ENCODE measurements around the gene FAU. TPM values are rescaled to one million over a fixed set of nuclear protein-coding genes. Genes with fewer than 3 reads are reported as not detected.

The FAU gene
- total RNA-seq, 6 donors from 2014 or later = 405 to 1,014 (median 590) TPM

GRCh38 chr11:65117206-65118096, 4.5 kb downstream of the FAU start, which contains the start of gene ZNHIT2:
Gene ZNHIT2 (minus strand): TSS chr11:65117701. CDS start chr11:65117653, 48 bp downstream.
- Histone ChIP-seq H3K27ac (peak within 1 kb of the TSS; percentile 86 to 89 (median 88)), H3K27me3 (no peaks in the 10 kb centered on the region), H3K4me3 (peak within 1 kb of the TSS; percentile 71 to 99 (median 83)), H3K4me1 (peaks cover 37 to 69% (median 40%) of the 10 kb centered on the region in 4 donors), H3K9me3 (no peaks in the 10 kb centered on the region), H3K36me3 (peaks cover 9 to 42% (median 29%) of the 10 kb centered on the region in 4 donors)
- DNase-seq (peak; percentile 97 to 99), ATAC-seq (ENCODE audit: low FRiP score in 2 of 2) (peak; percentile 93 to 95)
- TF ChIP-seq EP300 (IDR thresholded peaks at IDR 0.05) (no peak), CTCF (IDR thresholded peaks at IDR 0.05) (peak; percentile 82 to 98 (median 96)), POLR2A (IDR thresholded peaks at IDR 0.05) (peak in 3 of 4 donors; percentile 13 to 83 (median 63)), POLR2AphosphoS5 (IDR thresholded peaks at IDR 0.05) (peak; percentile 77 to 86)
- WGBS, 2 donors = 0 to 1% methylated on average over 20 to 44 of the region's 89 CpGs

DNA sequence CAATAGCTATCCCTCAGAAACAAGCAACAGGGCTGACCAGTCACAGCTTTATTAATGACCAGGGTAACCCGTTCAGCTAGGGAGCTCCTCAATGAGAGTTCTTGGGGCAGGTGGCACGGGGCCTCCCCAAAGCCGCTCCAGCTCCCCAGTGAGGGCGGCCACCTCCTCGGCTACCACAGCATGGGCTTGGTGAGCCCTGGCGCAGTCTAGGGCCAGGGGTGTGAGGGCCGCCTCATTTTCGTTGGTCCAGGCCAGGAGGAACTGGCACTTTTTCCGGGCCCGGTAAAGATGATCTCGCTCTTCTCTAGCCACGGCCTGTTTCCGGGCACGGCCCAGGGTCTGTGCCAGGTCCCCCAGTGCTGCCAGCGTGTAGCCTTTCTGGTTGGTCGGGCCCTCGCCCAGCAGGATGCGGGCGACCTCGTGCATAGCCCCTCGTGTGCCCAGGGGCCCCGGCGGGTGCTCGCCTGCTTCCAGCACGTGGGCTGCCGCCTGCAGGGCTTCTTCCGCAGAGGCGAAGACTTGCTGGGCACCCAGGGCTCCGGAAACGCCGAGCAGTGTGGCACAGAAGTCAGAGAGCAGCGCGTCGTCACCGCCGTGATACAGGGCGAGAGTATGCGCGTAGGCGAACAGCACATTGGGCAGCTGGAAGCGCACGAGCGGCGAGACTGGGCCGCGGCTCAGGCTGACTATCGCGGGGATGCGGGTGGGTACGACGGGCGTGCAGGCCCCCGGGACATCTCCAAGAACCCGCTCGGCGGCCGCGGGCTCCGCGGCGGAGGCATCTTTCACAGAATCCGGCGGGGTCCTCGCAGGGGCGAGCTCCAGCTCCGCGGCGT, 5.3 kb downstream of the FAU start:
- peak; percentile 47 to 91 for DNase-seq
- H3K9me3 ChIP-seq = no peaks in the 10 kb centered on the region
- H3K36me3 ChIP-seq = peaks cover 9 to 42% (median 29%) of the 10 kb centered on the region in 4 donors
- H3K27me3 ChIP-seq = no peaks in the 10 kb centered on the region
- H3K4me3 ChIP-seq = peak overlapping the region; percentile 71 to 99 (median 83)
- TF ChIP-seq POLR2A (IDR thresholded peaks at IDR 0.05) (no peak), CTCF (IDR thresholded peaks at IDR 0.05) (peak in 1 of 6 experiments; percentile 4)
- ATAC-seq (ENCODE audit: low FRiP score in 2 of 2) = peak in 1 of 2 donors; percentile 4
- H3K4me1 ChIP-seq = peaks cover 43 to 77% (median 48%) of the 10 kb centered on the region in 4 donors
- WGBS, 2 donors = 15 to 35% methylated on average over 34 to 38 of the region's 68 CpGs
- peak overlapping the region; percentile 86 to 89 (median 88) for H3K27ac ChIP-seq

DNA sequence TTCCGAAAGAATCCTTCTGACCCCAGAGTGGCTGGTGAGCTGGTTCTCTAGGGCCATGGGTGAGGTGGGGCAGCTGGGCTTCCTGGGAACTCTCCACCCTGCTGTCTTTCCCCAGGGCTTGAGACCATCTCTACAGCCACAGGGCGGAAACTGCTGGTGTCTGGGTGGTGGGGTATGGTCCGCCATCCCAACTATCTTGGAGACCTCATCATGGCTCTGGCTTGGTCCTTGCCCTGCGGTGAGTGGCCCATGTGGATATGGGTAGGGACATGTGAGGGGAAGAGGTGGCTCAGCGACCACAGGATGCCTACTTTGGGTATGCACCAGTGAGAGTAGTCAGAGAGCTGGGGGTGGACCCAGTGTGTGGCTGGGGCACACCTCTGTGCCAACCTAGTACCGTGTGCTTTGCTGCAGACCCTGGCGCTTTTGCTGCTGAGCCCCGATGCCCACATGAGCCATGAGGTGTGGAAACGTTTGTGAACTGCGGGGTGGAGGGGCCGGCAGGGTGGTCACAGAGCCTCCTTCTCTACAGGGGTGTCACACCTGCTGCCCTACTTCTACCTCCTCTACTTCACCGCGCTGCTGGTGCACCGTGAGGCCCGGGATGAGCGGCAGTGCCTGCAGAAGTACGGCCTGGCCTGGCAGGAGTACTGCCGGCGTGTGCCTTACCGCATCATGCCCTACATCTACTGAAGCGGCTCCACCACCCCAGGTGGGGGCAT, 6.4 kb downstream of the FAU start:
- Histone ChIP-seq H3K9me3 (no peaks in the 10 kb centered on the region), H3K4me1 (peaks cover 43 to 77% (median 50%) of the 10 kb centered on the region in 4 donors), H3K27ac (no peak overlapping the region), H3K4me3 (no peak overlapping the region), H3K36me3 (peaks cover 8 to 35% (median 23%) of the 10 kb centered on the region in 4 donors), H3K27me3 (no peaks in the 10 kb centered on the region)
- TF ChIP-seq CTCF (IDR thresholded peaks at IDR 0.05) = no peak
- no peak for TF ChIP-seq EP300 (IDR thresholded peaks at IDR 0.05)
- no peak for TF ChIP-seq POLR2AphosphoS5 (IDR thresholded peaks at IDR 0.05)
- TF ChIP-seq POLR2A (IDR thresholded peaks at IDR 0.05) = no peak
- ATAC-seq (ENCODE audit: low FRiP score in 2 of 2) = no peak
- no peak for DNase-seq
- 94% methylated on average over 20 to 21 of the region's 21 CpGs for WGBS, 2 donors

DNA sequence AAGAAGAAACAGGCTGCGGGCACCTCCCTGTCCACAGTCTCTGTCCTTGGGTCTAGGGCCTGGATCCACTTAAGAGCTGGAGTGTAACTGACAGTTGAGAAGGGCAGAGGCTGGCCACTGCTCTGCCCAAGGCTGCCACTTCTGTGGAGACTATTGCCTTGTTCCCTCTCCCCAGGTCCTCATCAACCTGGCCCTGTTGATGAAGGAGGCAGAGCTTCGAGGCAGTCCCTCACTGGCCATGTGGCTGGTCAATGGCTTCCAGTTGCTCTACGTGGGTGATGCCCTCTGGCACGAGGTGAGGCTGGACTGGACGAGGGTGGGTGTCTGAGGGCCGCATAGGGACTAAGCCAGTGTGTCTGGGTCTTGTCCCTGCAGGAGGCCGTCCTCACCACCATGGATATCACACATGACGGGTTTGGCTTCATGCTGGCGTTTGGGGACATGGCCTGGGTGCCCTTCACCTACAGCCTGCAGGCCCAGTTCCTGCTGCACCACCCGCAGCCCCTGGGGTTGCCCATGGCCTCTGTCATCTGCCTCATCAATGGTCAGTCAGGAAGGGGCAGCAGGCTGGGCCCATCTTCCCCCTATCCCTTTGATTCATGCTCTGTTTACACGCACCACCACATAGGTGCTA, 7.3 kb downstream of the FAU start:
- no peak overlapping the region for H3K27ac ChIP-seq
- H3K4me1 ChIP-seq = peaks cover 44 to 79% (median 54%) of the 10 kb centered on the region in 4 donors
- TF ChIP-seq CTCF (IDR thresholded peaks at IDR 0.05) (no peak), EP300 (IDR thresholded peaks at IDR 0.05) (no peak), POLR2A (IDR thresholded peaks at IDR 0.05) (no peak), POLR2AphosphoS5 (IDR thresholded peaks at IDR 0.05) (no peak)
- H3K27me3 ChIP-seq = no peaks in the 10 kb centered on the region
- peaks cover 0 to 28% (median 15%) of the 10 kb centered on the region in 4 donors for H3K36me3 ChIP-seq
- 83 to 91% methylated on average over 5 to 11 of the region's 11 CpGs for WGBS, 2 donors
- H3K4me3 ChIP-seq = no peak overlapping the region
- no peak for ATAC-seq (ENCODE audit: low FRiP score in 2 of 2)
- no peak for DNase-seq
- no peaks in the 10 kb centered on the region for H3K9me3 ChIP-seq

Measured in upper lobe of left lung (tissue), 6 donors.